NCI-H146 (cell line): Measurements from ENCODE around the gene PNMA8C.

Experiments
- DNase-seq: peaks from one replicate; lab custom pipeline; 2025; lab: John Stamatoyannopoulos, UW

PNMA8C gene

GRCh38 chr19:46428239-46429135, at the start of gene PNMA8C:
Gene PNMA8C (minus strand): TSS chr19:46428936. CDS start chr19:46428359, 577 bp downstream.
- peak; percentile 78 for DNase-seq

DNA sequence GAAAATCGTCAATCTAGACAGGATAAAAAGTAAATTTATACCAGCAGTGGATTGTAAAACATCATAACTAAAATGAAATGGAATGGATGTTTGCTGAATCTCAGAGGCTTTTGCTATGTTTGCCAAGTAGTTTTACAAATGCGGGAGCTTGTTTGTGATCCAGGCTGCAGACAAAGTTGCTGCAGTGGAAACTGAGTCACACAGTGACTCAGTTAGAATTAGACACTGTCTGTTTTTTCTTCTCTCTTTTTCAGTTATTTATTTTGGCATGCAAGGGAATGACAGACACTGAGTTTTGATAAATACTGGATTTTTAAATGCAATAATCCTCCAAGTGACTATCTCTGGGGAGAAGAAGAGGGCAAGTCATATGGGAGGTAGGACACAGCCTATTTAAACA, 47.2 kb upstream of the PNMA8C start:
- DNase-seq: no peak

GRCh38 chr19:46474211-46474610, 45.5 kb upstream of the PNMA8C start:
- DNase-seq: no peak

DNA sequence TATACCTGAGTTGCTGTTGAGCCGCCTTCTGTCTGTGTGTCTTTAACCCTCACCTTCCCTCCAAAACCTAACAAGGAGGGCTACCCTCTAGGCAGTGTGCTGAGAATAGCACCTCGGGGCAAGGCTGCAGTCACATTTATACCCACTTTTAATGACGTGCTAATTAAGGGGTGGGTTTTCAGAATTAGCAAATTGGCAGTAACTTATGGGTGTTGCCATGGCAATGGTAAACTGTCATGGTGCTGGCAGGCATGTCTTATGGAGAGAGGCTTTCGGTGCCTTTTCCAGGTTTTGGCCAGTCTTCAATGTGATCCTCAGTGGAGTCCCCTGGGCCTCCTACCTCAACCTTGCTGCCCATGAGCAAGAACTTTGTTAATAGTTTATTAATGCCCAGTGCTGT, 43.9 kb upstream of the PNMA8C start:
- DNase-seq: no peak

DNA sequence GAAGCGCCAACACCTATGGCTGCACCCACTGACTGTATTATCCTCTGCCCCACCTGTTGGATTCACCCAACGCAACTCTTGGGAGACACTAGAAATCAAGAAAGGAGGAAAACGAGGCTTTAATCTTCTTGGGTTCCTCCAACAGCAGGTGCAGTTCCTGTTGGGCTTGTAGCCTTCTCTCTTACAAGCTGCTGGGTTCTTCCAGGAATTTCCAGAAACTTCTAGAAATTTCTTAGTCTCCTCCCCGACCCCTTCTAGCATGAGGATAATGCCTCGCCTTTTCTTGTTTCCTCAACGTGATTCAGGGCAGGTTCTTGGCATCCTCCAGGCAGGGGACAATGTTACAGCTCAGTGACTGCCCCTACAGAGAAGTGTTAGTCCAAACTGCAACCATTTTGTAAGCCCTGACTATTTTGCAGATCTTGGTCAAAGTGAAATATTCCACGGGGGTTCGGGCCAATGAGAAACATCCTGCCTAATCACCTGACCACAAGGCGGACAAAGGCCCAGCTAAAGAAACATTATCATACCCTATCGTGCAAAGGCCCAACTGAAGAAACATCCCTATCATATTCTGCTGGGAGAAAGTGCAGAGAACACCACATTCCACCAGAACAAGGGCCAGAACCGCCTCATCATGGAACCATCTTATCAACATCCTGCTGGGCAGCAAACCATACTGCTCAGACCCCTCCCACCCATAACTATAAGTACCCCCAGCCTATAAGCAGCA, 43.2 kb upstream of the PNMA8C start:
- DNase-seq: no peak

- peak; percentile 93 for DNase-seq
Measured at GRCh38 chr19:46471116-46471733, 42.5 kb upstream of the PNMA8C start, which contains the start of gene PNMA8A. Gene PNMA8A (minus strand): TSS chr19:46471563. CDS start chr19:46471035, 528 bp downstream.

- no peak for DNase-seq
Measured at GRCh38 chr19:46470376-46470775, 41.6 kb upstream of the PNMA8C start.

GRCh38 chr19:46469541-46470185, 40.9 kb upstream of the PNMA8C start:
- no peak for DNase-seq

GRCh38 chr19:46466536-46467196, 37.9 kb upstream of the PNMA8C start:
- DNase-seq: no peak

- no peak for DNase-seq
Measured at GRCh38 chr19:46463516-46463915, 34.8 kb upstream of the PNMA8C start.

GRCh38 chr19:46461537-46461936, 32.8 kb upstream of the PNMA8C start:
- DNase-seq: no peak

DNA sequence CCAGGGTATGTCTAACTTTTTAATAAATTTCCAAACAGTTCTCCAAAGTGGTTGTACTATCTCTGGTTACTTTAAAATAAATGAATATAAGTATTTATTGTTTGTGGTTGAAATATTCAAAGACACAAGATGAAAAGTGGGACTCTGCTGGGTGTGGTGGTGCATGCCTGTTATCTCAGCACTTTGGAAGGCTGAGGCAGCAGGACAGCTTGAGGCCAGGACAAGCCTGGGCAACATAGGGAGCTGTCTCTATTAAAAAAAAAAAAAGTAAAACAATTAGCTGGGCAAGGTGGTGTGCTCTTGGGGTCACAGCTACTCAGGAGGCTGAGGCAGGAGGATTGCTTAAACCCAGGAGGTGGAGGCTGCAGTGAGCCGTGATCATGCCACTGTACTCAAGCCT, 32.2 kb upstream of the PNMA8C start:
- DNase-seq: no peak

- DNase-seq: no peak
Measured at GRCh38 chr19:46460055-46460454, 31.3 kb upstream of the PNMA8C start.

DNA sequence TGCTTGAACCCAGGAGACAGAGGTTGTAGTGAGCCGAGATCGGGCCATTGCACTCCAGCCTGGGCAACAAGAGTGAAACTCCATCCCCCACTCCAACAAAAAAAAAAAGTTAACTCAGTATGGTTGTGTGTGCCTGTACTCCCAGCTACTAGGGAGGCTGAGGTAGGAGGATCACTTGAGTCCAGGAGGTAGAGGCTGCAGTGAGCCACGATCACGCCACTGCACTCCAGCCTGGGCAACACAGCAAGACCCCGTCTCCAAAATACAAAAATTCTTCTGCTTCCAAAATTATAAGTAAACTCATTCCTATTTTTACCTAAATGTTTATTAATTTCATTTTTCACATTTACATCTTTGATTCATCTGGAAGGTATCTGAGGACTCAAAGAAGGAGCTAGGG, 28.2 kb upstream of the PNMA8C start:
- DNase-seq: no peak

- DNase-seq: no peak
Measured at GRCh38 chr19:46454244-46454643, 25.5 kb upstream of the PNMA8C start.

DNA sequence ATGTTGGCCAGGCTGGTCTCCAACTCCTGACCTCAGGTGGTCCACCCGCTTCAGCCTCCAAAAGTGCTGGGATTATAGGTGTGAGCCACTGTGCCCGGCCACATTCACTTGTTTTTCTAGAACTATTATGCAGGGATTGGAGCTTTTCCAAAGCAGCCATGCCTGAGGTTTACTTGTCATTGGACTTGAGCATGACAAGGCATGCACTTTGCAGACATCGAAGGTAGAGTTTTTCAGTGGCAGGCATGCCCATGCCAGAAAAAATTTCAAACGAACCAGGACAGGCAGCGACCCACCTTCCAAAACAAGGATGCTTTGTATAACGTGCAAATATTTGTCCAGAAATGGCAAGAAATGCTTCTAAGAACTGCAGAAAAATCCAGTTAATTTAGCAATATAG, 24.9 kb upstream of the PNMA8C start:
- no peak for DNase-seq

GRCh38 chr19:46452186-46452585, 23.4 kb upstream of the PNMA8C start:
- no peak for DNase-seq

DNA sequence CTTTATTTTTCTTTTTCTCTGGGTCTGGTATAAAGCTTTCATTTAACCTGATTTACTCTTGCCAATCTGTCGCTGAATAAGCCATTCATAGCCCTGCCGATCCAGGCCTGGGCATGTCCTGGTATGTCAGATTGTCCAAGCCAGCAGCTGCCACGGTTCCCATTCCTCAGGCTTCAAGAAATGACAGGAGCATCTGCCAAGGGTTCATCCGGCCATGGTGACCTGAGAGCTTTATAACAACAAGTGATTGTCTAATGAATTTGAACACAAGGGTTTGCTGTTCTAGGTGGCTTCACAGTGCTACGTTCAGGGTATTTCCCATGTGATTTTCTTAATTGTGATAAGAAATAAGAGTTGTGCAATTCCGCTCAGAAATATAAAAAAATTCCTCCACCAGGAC, 22.6 kb upstream of the PNMA8C start:
- DNase-seq: no peak

DNA sequence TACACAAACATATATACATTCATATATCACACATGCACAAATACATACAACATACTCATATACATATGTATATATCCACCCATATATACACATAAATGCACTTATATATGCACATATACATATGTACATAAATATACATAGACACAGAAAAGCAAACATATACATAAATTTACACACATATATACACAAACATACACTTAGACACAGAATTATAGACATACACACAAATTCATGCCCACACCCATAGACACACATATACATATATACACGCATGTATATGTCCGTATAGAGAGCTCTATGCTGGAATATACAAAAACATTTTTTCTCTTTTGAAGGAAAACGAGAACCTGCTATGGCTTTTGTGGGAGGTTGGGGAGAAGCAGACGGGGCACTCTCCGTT, 22.0 kb upstream of the PNMA8C start:
- DNase-seq: no peak

DNA sequence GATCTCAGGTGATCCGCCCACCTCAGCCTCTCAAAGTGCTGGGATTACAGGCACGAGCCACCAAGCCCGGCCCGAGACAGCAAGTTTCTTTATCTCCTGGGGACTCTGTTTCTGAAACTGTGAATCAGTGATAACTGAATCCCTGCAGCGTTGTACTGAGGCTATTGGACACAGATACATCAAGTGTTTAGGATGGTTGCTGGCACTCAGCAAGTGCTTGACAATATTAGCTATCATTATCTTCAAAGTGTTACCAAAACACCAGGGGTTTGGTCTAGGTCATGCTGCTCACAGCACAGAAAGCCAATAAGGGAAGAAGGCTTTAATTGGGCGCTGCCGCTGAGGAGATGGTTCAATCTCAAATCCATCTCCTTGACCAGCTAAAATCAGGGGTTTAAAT, 20.5 kb upstream of the PNMA8C start:
- no peak for DNase-seq

GRCh38 chr19:46448601-46449000, 19.9 kb upstream of the PNMA8C start:
- DNase-seq: no peak

GRCh38 chr19:46447824-46448223, 19.1 kb upstream of the PNMA8C start:
- DNase-seq: no peak
